NCI-H2196 (cell line): ENCODE measurements around the gene JADE1.
A peak's percentile ranks its signal among the peaks of the same experiment; 100 is the strongest.

Experiments used
- DNase-seq: peaks from one replicate; lab custom pipeline; 2025; ENCODE audit not compliant: unreplicated experiment; lab: John Stamatoyannopoulos, UW

JADE1 gene

DNA sequence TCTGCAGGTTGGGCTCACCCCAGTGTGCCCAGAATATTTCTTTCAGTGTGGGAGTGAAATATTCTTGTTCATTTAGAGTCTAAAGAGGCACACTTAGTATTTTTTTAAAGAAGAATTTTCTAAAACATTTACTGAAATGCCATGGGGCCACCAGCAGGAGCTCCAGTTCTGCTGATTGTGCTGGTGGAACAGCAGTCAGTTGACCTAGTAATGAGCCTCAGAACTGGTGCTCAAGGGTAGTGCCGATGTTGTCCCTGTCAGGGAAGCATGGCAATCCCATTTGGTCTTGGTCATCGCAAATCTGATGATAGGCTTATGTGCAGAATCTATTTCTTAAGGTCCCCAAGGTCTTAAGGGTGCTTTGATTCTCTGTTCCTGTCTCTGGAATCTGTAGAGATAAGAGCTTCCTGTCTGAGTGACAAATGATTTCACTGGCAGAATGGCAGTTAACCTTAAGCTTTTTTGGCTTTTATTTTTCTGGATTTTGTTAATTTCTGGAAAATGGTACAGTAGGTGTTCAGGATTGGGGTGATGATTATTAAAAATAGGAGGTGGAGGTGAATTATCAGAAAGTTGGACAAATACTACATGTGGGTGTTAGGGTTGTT, 31.3 kb downstream of the JADE1 start:
- DNase-seq: no peak

DNA sequence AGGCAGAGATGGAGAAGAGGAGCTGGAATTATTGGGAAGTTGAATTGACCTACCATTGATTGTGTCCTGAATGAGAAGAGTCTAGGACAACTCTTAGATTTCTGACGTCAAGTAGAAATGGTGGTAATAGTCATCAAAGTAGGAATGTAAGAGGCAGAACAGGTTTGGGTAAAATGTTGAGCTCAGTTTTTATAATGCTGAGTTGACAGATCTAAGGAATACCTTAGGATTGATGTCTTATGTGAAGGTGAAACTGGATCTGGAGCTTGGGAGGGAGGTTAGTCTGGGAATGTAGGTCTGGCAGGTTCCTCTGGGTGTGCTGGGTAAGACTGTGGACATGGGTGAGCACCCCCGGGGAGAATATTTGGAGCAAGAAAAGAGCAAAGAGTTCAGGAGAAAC, 31.9 kb downstream of the JADE1 start:
- DNase-seq: no peak

DNA sequence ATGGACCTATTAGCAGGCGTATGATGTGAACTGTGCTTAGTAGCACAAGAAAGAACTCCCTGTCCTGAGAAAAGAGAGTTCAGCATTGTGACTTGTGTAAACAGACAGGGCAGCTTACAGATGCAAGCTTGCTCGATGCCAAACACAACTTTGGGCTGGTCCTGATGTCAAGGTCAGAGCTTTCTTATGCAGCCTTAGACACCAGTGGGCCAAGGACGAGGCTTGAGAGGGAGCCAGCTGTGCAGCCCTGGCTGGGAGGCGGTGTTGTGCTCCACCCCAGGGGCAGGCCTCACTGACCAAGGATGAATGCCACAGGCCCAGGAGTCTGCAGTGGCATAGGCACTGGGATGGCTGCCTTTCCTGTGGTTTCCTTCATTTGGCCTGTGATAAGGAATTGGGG, 35.4 kb downstream of the JADE1 start:
- DNase-seq: no peak

DNA sequence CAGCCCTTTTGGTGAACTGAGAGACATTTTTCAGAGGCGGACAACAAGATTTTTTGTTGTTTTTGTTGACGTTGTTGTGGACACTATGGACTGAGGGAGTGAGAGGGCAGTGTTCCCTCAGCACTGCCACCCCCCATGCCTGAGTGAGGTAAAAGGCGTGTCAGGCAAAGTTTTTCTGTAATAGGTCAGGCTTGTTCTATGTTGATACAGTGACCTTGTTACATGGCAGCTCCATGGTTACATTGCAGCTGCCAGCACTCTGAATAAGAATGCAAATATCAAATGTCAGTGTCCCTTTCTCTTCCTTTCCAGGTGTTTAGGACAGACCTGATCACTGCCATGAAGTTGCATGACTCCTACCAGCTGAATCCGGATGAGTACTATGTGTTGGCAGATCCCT, 36.6 kb downstream of the JADE1 start:
- peak; percentile 53 for DNase-seq

DNA sequence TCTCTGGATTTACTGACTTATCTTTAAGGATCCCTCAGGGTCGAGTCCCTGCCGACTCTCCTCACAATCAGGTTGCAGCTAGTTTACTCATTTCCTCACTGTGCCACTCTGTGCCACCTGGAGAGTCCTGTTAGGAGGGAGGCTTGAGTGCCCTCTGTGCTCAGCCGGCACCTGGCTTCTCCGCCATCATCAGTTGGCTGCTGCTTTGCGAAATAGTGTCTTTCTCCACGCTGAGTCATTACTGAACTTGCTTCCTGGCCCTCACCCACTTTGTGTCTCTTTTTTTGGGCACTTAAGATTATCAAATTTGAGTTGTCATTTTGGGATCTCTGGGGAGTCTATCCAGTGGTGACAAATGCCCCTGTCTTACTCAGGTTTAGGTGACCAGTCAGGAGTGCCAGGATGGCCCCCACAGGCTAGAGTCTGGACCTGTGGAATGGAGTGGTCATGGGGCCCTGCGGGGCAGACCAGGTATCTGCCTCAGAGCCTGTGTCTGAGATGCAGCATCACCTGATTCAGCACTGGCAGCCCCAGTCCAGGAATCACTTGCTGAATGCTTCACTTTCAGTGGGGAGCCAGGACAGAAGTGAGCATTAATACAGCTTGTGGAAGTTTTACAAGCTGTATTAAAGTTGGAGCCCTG, 37.7 kb downstream of the JADE1 start:
- DNase-seq: peak; percentile 54

DNA sequence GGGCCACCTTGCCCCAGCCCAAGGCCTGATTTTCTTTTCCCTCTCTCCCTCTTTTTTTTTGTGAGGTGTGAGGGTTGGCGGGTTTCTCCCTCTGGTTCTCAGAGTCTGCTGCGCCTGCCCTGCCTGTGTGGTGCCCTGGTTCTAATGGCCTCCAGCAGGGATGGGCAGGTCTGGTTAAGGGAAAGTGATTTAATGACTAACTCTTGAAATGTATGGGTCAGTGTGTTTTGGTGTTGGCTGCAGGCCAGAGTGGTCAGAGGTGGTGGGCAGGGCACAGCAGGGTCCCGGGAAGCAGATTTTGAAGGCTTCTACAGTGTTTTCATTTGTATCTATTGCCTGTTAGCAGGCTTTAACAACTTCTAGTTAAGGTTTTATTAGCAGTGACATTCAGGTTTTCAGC, 39.0 kb downstream of the JADE1 start:
- no peak for DNase-seq

DNA sequence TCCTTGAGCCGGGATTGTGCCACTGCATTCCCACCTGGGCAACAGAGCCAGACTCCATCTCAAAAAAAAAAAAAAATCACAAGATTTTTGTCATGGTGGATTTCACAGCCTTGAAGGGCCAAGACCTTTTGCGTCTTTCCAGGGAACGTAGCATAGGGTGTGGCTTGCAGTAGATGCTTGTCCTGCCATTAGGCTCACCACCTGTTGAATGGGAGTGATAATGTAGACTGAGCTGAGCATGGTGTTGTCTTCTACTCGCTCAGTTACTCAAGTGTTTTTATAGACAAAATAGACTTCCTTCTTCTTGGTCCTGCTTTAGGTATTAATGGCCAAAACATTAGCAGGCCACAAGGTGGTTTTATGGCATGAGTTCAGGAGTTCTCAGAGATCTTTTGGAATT, 40.8 kb downstream of the JADE1 start:
- no peak for DNase-seq

DNA sequence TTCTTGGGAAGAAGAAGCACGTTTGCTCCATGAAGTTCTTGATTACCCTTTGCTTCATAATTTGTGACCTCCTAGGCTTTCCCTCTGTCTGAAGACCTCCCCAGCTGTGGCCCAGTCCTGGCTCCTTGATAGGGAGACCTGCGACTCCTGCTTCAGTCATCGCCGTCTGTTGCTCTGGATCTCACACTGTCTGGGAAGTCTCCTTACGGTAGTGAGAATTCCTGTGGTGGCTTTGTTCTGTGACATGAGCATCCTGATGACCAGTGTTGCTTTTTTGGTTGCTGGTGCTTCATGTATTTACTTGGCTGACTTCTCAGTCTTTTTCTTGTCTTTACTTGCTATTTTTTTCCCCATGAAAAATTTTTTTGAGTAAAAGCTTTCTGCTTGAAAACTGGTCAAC, 44.2 kb downstream of the JADE1 start:
- no peak for DNase-seq

DNA sequence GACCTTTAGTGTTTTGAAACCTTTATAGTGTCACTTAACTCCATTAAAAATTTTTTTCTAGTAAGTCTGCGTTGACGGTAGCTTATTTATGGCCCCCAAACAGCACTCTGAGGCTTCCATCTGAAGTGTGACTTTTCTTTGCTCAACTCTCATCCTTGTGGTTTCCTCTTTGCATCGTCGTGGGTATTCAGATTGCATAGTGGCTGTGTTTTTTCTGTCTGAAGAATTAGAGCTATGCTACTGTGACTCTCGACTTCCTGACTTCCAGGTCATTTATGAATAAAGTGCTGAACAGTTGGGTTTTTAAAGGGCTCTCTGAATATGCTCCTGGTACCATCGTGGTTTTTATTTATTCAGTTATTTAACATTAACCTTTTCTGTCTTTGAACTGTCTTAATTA, 44.9 kb downstream of the JADE1 start:
- no peak for DNase-seq

DNA sequence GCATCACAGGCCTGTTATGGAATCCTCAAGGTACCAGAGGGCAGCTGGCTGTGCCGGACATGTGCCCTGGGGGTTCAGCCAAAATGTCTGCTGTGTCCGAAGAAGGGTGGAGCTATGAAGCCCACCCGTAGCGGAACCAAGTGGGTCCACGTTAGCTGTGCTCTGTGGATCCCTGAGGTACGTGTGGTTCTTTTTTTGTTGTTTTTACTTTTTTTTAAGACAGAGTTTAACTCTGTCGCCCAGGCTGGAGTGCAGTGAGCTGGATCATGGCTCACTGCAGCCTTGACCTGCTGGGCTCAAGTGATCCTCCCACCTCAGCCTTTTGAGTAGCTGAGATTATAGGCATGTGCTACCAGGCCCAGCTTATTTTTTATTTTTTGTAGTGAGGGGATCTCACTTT, 46.1 kb downstream of the JADE1 start:
- DNase-seq: no peak

DNA sequence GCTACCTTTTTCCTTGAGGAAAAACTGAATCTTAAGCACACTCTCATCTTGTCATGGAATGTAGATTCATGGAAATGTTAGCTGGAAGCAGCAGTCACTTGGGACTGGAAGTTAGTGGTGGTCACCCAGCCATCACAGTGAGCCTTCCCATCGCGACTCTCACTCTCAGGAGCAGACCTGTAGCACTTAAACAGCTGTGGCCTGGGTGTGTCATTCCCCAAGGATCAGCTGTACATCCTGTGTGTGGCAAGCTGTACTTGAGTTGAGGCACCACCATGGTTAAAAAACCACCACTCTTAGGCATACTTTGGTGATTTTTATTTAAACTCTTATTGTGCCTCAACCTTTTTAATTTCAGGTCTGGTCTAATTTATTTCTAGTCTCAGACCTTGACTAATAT, 46.7 kb downstream of the JADE1 start:
- DNase-seq: no peak

DNA sequence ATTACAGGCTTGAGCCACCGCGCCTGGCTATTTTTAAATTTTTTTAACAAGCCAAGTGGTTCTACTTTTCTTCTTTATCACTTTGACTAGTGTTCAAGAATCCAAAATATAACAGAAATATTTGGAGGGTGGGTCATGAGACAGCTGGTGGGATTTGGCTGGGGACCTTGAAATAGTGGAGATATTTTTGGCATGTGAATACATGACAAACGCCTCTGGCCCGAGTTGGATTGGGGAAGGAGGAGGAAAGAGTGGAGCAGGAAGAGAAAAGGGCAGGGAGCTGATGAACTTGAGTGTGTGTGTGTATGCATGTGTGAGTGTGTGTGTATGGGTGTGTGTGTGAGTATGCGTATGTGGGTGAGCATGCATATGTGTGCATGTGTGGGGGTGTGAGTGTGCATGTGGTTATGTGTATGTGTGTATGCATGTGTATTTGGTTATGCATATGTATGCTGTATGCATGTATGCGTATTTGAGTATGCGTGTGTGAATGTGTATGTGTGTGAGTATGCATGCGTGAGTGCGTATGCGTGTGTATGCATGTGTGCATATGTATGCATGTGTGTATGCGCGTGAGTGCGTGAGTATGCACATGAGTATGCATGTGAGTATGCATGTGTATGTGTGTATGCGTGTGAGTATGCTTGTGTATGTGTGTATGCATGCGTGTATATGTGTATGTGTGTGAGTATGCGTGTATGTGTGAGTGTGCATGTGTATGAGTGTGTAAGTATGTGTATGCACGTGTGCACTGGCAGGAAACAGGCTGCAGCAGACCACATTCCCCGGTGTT, 49.6 kb downstream of the JADE1 start:
- no peak for DNase-seq

DNA sequence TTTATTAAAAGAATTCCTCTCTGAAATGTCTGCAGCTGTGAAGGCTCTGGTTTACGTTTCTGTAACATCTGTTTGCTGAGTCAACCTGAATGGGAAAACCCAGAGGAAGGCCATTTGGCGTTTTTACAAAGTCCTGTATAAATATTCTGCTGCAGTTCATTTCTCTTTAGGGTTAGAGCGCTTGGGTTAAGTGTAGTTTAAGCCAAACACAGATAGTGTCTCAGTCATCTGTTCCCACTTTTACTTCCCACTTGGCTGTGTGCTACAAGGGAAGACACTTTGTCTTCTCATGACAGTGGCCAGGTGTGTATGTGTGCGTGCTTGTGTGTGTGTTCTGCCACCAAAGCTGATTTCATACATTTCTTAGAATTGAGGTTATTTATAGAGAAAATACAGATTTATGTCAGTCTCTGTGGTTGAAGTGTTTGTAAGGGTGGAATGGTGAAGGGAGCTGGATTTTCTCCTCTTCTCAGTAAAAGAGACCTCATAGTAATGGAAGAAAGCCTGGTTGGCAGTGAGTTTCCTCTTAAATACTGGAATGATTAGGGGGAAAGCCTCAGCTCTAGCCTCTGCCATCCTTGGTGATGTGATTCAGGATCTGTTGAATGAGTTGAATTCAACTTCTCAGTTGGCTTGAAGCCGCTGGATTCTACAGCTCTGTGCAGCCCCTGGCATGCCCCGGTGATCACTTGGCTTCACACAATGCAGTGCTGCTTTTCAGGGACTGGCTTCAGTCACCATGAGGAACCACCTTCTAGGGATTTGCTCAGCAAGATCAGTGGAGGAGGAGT, 50.6 kb downstream of the JADE1 start:
- no peak for DNase-seq

DNA sequence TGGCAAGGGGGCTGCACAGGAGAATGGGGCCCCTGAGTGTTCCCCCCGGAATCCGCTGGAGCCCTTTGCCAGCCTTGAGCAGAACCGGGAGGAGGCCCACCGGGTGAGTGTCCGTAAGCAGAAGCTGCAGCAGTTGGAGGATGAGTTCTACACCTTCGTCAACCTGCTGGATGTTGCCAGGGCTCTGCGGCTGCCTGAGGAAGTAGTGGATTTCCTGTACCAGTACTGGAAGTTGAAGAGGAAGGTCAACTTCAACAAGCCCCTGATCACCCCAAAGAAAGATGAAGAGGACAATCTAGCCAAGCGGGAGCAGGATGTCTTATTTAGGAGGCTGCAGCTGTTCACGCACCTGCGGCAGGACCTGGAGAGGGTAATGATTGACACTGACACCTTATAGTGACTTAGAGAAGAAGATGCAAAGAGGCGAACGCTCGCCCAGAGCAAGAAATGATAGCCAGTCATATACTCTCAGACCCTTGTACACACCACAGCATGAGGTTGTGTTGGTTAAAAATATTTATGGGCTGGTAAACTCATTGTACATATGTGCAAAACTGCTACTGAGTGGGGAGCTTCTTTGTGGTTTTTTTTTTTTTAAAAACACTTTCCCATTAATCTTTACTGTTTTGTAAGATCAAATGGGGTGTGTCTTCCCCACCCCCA, 52.5 kb downstream of the JADE1 start:
- no peak for DNase-seq

DNA sequence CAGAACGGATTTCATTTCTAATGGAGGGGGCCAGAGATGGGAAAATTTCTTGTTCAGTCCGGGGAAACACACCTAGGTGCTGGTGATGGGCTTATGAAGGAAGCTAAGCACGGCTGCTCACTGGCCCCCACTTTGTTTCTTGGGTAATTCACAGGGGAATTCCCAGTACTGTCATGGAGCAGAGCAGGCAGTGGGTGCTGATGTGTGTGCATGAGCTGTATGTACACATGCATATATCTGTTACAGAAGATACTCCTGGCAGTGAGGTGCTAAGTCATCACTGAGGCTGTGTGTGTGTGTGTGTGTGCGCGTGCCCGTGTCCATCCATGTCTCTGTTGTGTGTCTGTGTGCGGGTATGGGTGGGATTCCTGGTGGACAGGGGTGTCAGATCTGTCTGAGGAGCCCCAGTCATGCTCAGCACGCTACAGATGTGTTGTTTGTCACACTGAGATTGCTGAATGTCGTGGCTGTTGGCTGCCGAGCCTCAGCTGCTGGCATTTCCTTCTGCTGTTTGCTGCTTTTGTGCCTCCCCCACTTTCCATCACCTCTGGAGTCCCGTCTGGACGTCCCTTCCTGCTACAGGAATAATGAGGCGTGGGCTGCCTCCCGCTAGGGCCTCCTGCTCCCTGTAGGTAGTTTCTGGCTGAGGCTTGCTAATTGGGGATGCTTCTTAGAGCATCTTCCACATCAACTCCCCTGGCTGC, 53.3 kb downstream of the JADE1 start:
- DNase-seq: no peak

DNA sequence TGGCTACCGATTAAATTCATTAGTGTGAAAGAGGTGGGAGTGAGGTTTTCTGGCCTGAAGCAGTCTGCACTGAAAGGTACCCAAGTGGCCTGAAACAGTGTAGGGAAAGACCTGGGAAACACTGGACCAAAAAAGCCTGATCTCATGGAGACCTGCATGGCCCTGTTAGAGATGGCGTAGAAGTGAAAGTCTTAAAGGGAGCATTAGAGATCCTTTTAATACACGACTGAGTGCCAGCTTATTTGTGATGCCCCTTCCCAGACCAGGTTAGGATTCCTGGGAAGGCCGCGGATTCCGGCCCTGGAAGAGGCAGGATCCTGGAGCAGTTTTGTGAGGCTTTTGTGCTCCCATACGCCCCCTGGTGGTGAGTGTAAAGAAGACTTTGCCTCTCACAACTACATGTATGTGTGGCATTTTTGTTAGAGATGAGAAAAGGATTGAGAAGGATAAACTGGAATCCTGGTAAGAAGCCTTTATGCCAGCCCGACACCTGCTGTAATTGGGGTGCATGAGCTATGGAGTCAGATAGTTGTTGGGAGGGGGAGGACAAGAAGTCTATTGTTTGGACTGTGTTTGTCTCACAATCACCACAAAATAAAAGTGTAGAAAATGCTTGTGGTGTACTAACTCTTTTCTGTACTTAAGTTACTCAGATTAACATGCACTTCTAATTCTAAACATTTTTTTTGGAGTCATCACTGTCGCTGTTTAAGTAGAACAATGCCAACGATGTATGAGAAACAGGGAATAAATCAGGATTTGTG, 54.0 kb downstream of the JADE1 start:
- DNase-seq: peak; percentile 45

DNA sequence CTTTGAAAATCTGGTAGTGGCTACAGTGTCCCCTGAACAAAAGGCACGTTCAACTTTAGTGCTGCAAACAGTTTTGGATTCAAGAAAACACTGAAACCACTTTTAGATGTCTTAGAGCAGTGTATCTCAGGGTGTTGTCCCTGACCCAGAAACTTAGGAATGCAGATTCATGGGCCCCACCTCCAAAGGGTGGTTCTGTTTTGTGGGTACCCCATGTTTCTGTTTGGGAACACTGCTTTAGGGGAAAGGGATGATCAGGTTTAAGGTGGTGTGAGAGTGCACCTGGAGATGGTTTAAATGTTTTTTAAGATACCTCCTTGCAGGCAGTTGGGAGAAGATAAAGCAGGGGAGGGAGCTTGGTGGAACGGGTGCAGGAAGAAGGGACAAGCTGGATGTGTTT, 55.6 kb downstream of the JADE1 start:
- DNase-seq: no peak

DNA sequence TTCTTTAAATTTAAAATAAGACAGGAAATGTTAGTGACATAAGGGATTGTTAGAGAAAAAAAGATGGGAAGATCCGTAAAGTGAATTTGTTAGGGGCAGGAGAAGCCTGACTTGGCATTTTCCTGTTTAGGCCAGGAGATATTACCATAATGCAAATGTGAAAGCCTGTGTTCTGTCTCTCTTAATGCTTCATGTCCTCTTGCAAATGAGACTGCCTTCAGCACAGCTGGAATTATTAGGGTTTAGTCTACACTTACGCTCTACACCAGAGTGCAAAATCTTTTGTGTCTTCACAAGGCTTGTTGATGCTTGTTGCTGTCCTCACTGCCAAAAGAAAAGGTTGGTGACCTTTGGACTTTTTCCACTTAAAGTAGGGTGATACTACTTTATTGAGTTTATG, 56.8 kb downstream of the JADE1 start:
- no peak for DNase-seq

DNA sequence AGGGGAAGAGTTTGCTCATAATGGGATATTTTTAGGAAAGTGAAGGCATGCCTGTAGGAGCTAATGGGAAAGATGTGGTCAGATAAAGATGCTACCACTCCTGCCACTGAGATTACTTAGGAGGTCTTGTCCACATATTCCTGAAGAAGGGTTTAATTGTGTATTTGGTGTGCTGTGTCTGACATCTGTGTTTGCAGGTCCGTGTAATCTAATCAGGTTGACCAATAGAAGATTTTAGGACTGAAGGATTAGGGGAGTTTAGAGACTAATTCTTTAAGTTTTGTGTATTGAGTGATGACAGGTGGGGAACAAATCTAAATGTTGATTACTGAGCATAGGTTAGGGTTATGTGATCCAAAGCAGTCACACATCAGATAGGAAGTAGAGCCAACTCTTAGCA, 57.2 kb downstream of the JADE1 start:
- no peak for DNase-seq

DNA sequence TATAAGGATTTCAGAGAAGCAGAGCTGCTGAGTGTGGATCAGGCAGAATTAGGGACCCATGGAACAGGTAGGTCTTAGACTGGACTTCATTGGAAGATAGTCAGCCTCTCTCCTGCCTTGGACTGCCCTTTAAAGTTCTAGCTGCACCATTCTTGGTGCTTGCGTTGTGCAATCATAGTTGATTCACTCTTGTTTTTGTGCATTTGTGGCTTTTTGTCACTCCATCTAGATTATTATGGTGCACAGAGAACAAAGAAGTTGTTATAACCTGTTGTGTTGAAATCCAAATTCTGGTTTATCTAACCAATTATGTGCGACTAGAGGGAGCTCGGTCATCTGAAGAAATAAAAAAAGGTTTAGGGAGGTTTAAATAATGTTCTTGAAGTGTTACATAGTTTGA, 59.3 kb downstream of the JADE1 start:
- no peak for DNase-seq
